Stimulated activated CD4-positive, alpha-beta T cell treated with anti-CD3 and anti-CD28 coated beads, Interleukin-1b, Interleukin-23, amount 100 ng/mL, for 1 hour (primary cell): ENCODE measurements around the gene TRAT1.
"Not testable (repeated sequence)": the region's sequence is repeated elsewhere in the genome, so short reads cannot be mapped to it uniquely, and the experiment has no call there.

ENCODE experiments used
- DNase-seq, 2 donors: peaks; one replicate each; pipeline ENCODE4 v3.0.0-alpha.2; 2020; ENCODE audit warnings: low read depth in 2 of 2

TRAT1 gene

GRCh38 chr3:108822123-108822897 lies at the start of gene TRAT1:
TSS of gene TRAT1 (plus strand) at chr3:108822786. CDS start at chr3:108822928, 142 bp downstream.
- no peak for DNase-seq

GRCh38 chr3:108775649-108776048 lies 46.9 kb upstream of the TRAT1 start:
- DNase-seq = no peak

GRCh38 chr3:108779496-108779895 lies 43.1 kb upstream of the TRAT1 start:
- DNase-seq = no peak

- DNase-seq = no peak
Measured at GRCh38 chr3:108780235-108780634, 42.4 kb upstream of the TRAT1 start.

GRCh38 chr3:108791473-108791872 lies 31.1 kb upstream of the TRAT1 start:
- no peak for DNase-seq

GRCh38 chr3:108804437-108804836 lies 18.1 kb upstream of the TRAT1 start:
- DNase-seq = no peak

GRCh38 chr3:108804966-108805365 lies 17.6 kb upstream of the TRAT1 start:
- DNase-seq = no peak

GRCh38 chr3:108806316-108806715 lies 16.3 kb upstream of the TRAT1 start:
- no peak for DNase-seq

GRCh38 chr3:108818404-108818803 lies 4.2 kb upstream of the TRAT1 start:
- peak in 1 of 2 donors; percentile 29 for DNase-seq

- DNase-seq = no peak
Measured at GRCh38 chr3:108820586-108820985, 2.0 kb upstream of the TRAT1 start.

GRCh38 chr3:108823227-108823626 lies 641 bp downstream of the TRAT1 start:
- DNase-seq = no peak

GRCh38 chr3:108823803-108824202 lies 1.2 kb downstream of the TRAT1 start:
- DNase-seq = not testable (repeated sequence)

GRCh38 chr3:108826309-108827187 lies 4.0 kb downstream of the TRAT1 start:
- no peak for DNase-seq

GRCh38 chr3:108830381-108830780 lies 7.8 kb downstream of the TRAT1 start:
- DNase-seq = no peak

- no peak for DNase-seq
Measured at GRCh38 chr3:108830991-108831614, 8.5 kb downstream of the TRAT1 start.

GRCh38 chr3:108833611-108834010 lies 11.0 kb downstream of the TRAT1 start:
- no peak for DNase-seq

- no peak for DNase-seq
Measured at GRCh38 chr3:108834551-108834950, 12.0 kb downstream of the TRAT1 start.

GRCh38 chr3:108835101-108835500 lies 12.5 kb downstream of the TRAT1 start:
- DNase-seq = no peak

GRCh38 chr3:108838436-108838835 lies 15.8 kb downstream of the TRAT1 start:
- DNase-seq = no peak

GRCh38 chr3:108845709-108846293 lies 23.2 kb downstream of the TRAT1 start:
- no peak for DNase-seq

GRCh38 chr3:108847187-108847586 lies 24.6 kb downstream of the TRAT1 start:
- DNase-seq = no peak

- no peak for DNase-seq
Measured at GRCh38 chr3:108849075-108849474, 26.5 kb downstream of the TRAT1 start.
